ENCODE data around the gene LRMDA. TPM values are rescaled to one million over a fixed set of nuclear protein-coding genes. Genes with fewer than 3 reads are reported as not detected.

Gene LRMDA
- total and polyA plus RNA-seq, 2 donors (not counting 1 experiment from before 2014, with no cell fraction given): 0.12 TPM; not detected in 1

- ChIA-PET CTCF (no interaction called here), POLR2A (no interaction called here)
- H3K4me2 ChIP-seq (replicated peaks; ENCODE audit: low read depth, low read length, poor library complexity, severe bottlenecking): no peak overlapping the region
- H3K9ac ChIP-seq (ENCODE audit: low read length): no peak overlapping the region
- no peak overlapping the region for H2AFZ ChIP-seq (ENCODE audit: insufficient read depth, low read depth, low read length, poor library complexity, severe bottlenecking)
- H3K4me3 ChIP-seq (ENCODE audit: control extremely low read depth in 1 of 5, extremely low read depth in 1 of 5, insufficient read depth in 1 of 5, low read depth in 2 of 5, low read length in 4 of 5): no peak overlapping the region
- no peaks in the 10 kb centered on the region for H3K27me3 ChIP-seq (replicated peaks in 1 of 4; ENCODE audit: control extremely low read depth in 1 of 4, control insufficient read depth in 3 of 4, insufficient read depth in 4 of 4, low read length in 3 of 4)
- no peaks in the 10 kb centered on the region for H3K9me3 ChIP-seq (ENCODE audit: control extremely low read depth in 1 of 3, control insufficient read depth in 2 of 3, insufficient read depth in 1 of 3, low read length in 2 of 3)
- H3K27ac ChIP-seq (ENCODE audit: low read length in 2 of 2): no peak overlapping the region
- Mint-ChIP-seq H3K4me3 (no peak overlapping the region), H3K4me1 (no peaks in the 10 kb centered on the region), H3K27ac (no peak overlapping the region), H3K27me3 (no peaks in the 10 kb centered on the region), H3K9me3 (ENCODE audit: insufficient read depth) (no peaks in the 10 kb centered on the region)
- no peak for TF ChIP-seq CTCF (IDR thresholded peaks at IDR 0.05)
- no peak for TF ChIP-seq EZH2 (IDR thresholded peaks at IDR 0.05; ENCODE audit: borderline replicate concordance, insufficient read depth, low read depth, low read length, poor library complexity, severe bottlenecking)
- no peak for ATAC-seq (ENCODE audit: low read depth)
- intact Hi-C loops (cut with micrococcal nuclease): no loop called here
- H3K4me1 ChIP-seq (ENCODE audit: control insufficient read depth in 2 of 2, insufficient read depth in 2 of 2, low read length in 2 of 2): no peaks in the 10 kb centered on the region
- H4K20me1 ChIP-seq (ENCODE audit: control insufficient read depth, insufficient read depth, low read length, poor library complexity, severe bottlenecking): no peaks in the 10 kb centered on the region
- no peak for DNase-seq
- no peaks in the 10 kb centered on the region for H3K79me2 ChIP-seq (ENCODE audit: control insufficient read depth, insufficient read depth, low read length)
- WGBS (ENCODE audit: insufficient coverage): 86% methylated on average over 13 of the region's 15 CpGs
- H3K36me3 ChIP-seq (replicated peaks in 1 of 2; ENCODE audit: control extremely low read depth in 1 of 2, control insufficient read depth in 1 of 2, extremely low read depth in 1 of 2, insufficient read depth in 2 of 2, low read length in 1 of 2): no peaks in the 10 kb centered on the region
Measured at GRCh38 chr10:75736889-75737579, 305.6 kb downstream of the LRMDA start.

- Mint-ChIP-seq H3K4me1 (no peaks in the 10 kb centered on the region), H3K4me3 (no peak overlapping the region), H3K27ac (no peak overlapping the region), H3K27me3 (no peaks in the 10 kb centered on the region), H3K9me3 (ENCODE audit: insufficient read depth) (no peaks in the 10 kb centered on the region)
- Histone ChIP-seq H4K20me1 (ENCODE audit: control insufficient read depth, insufficient read depth, low read length, poor library complexity, severe bottlenecking) (no peaks in the 10 kb centered on the region), H3K27me3 (replicated peaks in 1 of 4; ENCODE audit: control extremely low read depth in 1 of 4, control insufficient read depth in 3 of 4, insufficient read depth in 4 of 4, low read length in 3 of 4) (no peaks in the 10 kb centered on the region), H3K4me2 (replicated peaks; ENCODE audit: low read depth, low read length, poor library complexity, severe bottlenecking) (no peak overlapping the region), H3K9me3 (ENCODE audit: control extremely low read depth in 1 of 3, control insufficient read depth in 2 of 3, insufficient read depth in 1 of 3, low read length in 2 of 3) (no peaks in the 10 kb centered on the region), H3K9ac (ENCODE audit: low read length) (no peak overlapping the region), H3K79me2 (ENCODE audit: control insufficient read depth, insufficient read depth, low read length) (no peaks in the 10 kb centered on the region), H3K4me1 (ENCODE audit: control insufficient read depth in 2 of 2, insufficient read depth in 2 of 2, low read length in 2 of 2) (no peaks in the 10 kb centered on the region), H3K4me3 (ENCODE audit: control extremely low read depth in 1 of 5, extremely low read depth in 1 of 5, insufficient read depth in 1 of 5, low read depth in 2 of 5, low read length in 4 of 5) (no peak overlapping the region), H2AFZ (ENCODE audit: insufficient read depth, low read depth, low read length, poor library complexity, severe bottlenecking) (no peak overlapping the region), H3K36me3 (replicated peaks in 1 of 2; ENCODE audit: control extremely low read depth in 1 of 2, control insufficient read depth in 1 of 2, extremely low read depth in 1 of 2, insufficient read depth in 2 of 2, low read length in 1 of 2) (no peaks in the 10 kb centered on the region), H3K27ac (ENCODE audit: low read length in 2 of 2) (no peak overlapping the region)
- 100% methylated on average over 2 of the region's 3 CpGs for WGBS (ENCODE audit: insufficient coverage)
- CTCF ChIA-PET: no interaction called here
- DNase-seq: no peak
- intact Hi-C loops (cut with micrococcal nuclease): no loop called here
- POLR2A ChIA-PET: no interaction called here
- TF ChIP-seq EZH2 (IDR thresholded peaks at IDR 0.05; ENCODE audit: borderline replicate concordance, insufficient read depth, low read depth, low read length, poor library complexity, severe bottlenecking) (no peak), CTCF (IDR thresholded peaks at IDR 0.05) (no peak)
- no peak for ATAC-seq (ENCODE audit: low read depth)
Measured at GRCh38 chr10:75737580-75737949, 306.1 kb downstream of the LRMDA start.
